ENCODE results near the gene ERCC3.
"Not testable (repeated sequence)": the region's sequence is repeated elsewhere in the genome, so short reads cannot be mapped to it uniquely, and the experiment has no call there.

ERCC3 gene

DNA sequence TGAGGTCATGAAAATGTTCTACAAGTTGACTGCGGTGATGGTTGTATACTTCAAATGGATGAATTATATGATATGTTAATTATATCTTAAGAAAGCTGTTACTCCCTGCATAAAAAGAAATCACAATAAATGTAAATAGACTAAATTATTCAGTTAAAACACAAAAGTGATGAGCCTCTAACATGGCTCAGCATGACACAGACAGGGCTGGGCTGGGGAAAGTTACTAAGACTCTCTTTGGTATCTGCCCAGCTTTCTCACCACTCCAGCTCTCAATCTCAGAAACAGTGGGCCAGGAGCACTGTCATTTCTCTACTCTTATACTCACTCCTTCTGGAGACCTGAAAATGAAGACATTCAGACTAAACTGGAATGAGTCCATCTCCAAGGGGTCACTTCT, 77.4 kb downstream of the ERCC3 start:
- H3K4me1 ChIP-seq (ENCODE audit: control insufficient read depth, insufficient read depth, low read length, poor library complexity, severe bottlenecking) = peaks cover 7% of the 10 kb centered on the region
- H3K4me3 ChIP-seq (ENCODE audit: extremely low read depth, insufficient read depth, low read length, poor library complexity, severe bottlenecking) = no peak overlapping the region
- WGBS, 2 experiments (ENCODE audit: insufficient coverage in 2 of 2) = no CpG with 5 or more reads among the region's 1 CpG
- no peak overlapping the region for H3K27ac ChIP-seq (ENCODE audit: low read depth, low read length, severe bottlenecking)
- H3K9me3 ChIP-seq (ENCODE audit: control insufficient read depth, low read length) = peaks cover 6% of the 10 kb centered on the region
- no peaks in the 10 kb centered on the region for H3K36me3 ChIP-seq (ENCODE audit: control insufficient read depth, insufficient read depth, low read length)

DNA sequence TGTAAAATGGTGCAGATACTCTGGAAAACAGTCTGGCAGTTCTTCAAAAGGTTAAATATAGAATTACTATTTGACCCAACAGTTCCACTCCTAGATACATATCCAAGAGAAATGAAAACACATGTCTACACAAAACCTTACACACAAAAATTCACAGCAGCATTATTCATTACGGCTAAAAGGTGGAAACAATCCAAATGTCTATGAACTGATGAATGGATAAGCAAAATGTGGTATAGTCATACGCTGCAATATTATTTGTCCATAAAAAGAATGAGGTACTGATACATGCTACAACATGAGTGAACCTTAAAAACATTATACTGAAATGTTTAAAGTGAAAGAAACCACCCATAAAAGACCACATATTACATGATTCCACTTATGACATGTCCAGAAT, 77.8 kb downstream of the ERCC3 start:
- Histone ChIP-seq H3K36me3 (ENCODE audit: control insufficient read depth, insufficient read depth, low read length) (no peaks in the 10 kb centered on the region), H3K4me1 (ENCODE audit: control insufficient read depth, insufficient read depth, low read length, poor library complexity, severe bottlenecking) (peaks cover 7% of the 10 kb centered on the region), H3K4me3 (ENCODE audit: extremely low read depth, insufficient read depth, low read length, poor library complexity, severe bottlenecking) (no peak overlapping the region), H3K9me3 (ENCODE audit: control insufficient read depth, low read length) (peaks cover 6% of the 10 kb centered on the region), H3K27ac (ENCODE audit: low read depth, low read length, severe bottlenecking) (no peak overlapping the region)
- 100% methylated on average over 2 of the region's 2 CpGs; no CpG with 5 or more reads in 1 of the 2 experiments for WGBS, 2 experiments (ENCODE audit: insufficient coverage in 2 of 2)

DNA sequence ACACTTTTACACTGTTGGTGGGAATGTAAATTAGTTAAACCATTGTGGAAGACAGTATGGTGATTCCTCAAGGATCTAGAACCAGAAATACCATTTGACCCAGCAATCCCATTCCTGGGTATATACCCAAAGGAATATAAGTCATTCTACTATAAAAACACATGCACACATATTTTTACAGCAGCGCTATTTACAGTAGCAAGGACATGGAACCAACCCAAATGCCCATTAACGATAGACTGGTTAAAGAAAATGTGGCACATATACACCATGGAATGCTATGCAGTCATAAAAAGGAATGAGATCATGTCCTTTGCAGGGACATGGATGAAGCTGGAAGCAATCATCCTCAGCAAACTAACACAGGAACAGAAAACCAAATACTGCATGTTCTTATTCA, 79.7 kb downstream of the ERCC3 start:
- not testable (repeated sequence) for H3K4me3 ChIP-seq (ENCODE audit: extremely low read depth, insufficient read depth, low read length, poor library complexity, severe bottlenecking); H3K4me1 ChIP-seq (ENCODE audit: control insufficient read depth, insufficient read depth, low read length, poor library complexity, severe bottlenecking); H3K36me3 ChIP-seq (ENCODE audit: control insufficient read depth, insufficient read depth, low read length); H3K9me3 ChIP-seq (ENCODE audit: control insufficient read depth, low read length); H3K27ac ChIP-seq (ENCODE audit: low read depth, low read length, severe bottlenecking)
- 80 to 100% methylated on average over 1 of the region's 2 CpGs for WGBS, 2 experiments (ENCODE audit: insufficient coverage in 2 of 2)

- peaks cover 1% of the 10 kb centered on the region for H3K36me3 ChIP-seq (ENCODE audit: control insufficient read depth, insufficient read depth, low read length)
- H3K9me3 ChIP-seq (ENCODE audit: control insufficient read depth, low read length) = no peaks in the 10 kb centered on the region
- WGBS, 2 experiments (ENCODE audit: insufficient coverage in 2 of 2) = 47% methylated on average over 3 of the region's 4 CpGs; no CpG with 5 or more reads in 1 of the 2 experiments
- H3K4me3 ChIP-seq (ENCODE audit: extremely low read depth, insufficient read depth, low read length, poor library complexity, severe bottlenecking) = no peak overlapping the region
- H3K27ac ChIP-seq (ENCODE audit: low read depth, low read length, severe bottlenecking) = no peak overlapping the region
- H3K4me1 ChIP-seq (ENCODE audit: control insufficient read depth, insufficient read depth, low read length, poor library complexity, severe bottlenecking) = peaks cover 15% of the 10 kb centered on the region
Measured at GRCh38 chr2:127208313-127208712, 85.6 kb downstream of the ERCC3 start.

Measured in mesodermal cell (in vitro differentiated cells).